ENCODE measurements around the gene LTBP4. TPM values are rescaled to one million over a fixed set of nuclear protein-coding genes. Genes with fewer than 3 reads are reported as not detected.

Gene LTBP4
- total RNA-seq, 4 donors from 2014 or later = 851 to 1,504 (median 1,156) TPM

- Histone ChIP-seq H3K27me3 (no peaks in the 10 kb centered on the region), H3K27ac (peak overlapping the region in 2 of 4 donors; percentile 45 to 91), H3K4me3 (no peak overlapping the region), H3K4me1 (peaks cover 0 to 73% (median 17%) of the 10 kb centered on the region in 4 donors), H3K36me3 (peaks cover 0 to 69% (median 9%) of the 10 kb centered on the region in 3 donors), H3K9me3 (no peaks in the 10 kb centered on the region)
- 71 to 94% methylated on average over 5 of the region's 5 CpGs for WGBS, 2 donors
- TF ChIP-seq POLR2A (IDR thresholded peaks at IDR 0.05) = no peak
- TF ChIP-seq EP300 (IDR thresholded peaks at IDR 0.05) = no peak
- no peak for TF ChIP-seq CTCF (IDR thresholded peaks at IDR 0.05)
- no peak for DNase-seq (ENCODE audit: low spot score in 2 of 2)
Measured at GRCh38 chr19:40616178-40616577, 15.0 kb downstream of the LTBP4 start.

- H3K36me3 ChIP-seq = peaks cover 0 to 69% (median 16%) of the 10 kb centered on the region in 3 donors
- DNase-seq (ENCODE audit: low spot score in 2 of 2) = no peak
- H3K9me3 ChIP-seq = no peaks in the 10 kb centered on the region
- TF ChIP-seq CTCF (IDR thresholded peaks at IDR 0.05) = no peak
- no peak for TF ChIP-seq EP300 (IDR thresholded peaks at IDR 0.05)
- TF ChIP-seq POLR2A (IDR thresholded peaks at IDR 0.05) = no peak
- peaks cover 0 to 65% (median 16%) of the 10 kb centered on the region in 4 donors for H3K4me1 ChIP-seq
- no peak overlapping the region for H3K4me3 ChIP-seq
- 86 to 88% methylated on average over 17 of the region's 17 CpGs for WGBS, 2 donors
- no peaks in the 10 kb centered on the region for H3K27me3 ChIP-seq
- peak overlapping the region in 1 of 4 donors; percentile 45 for H3K27ac ChIP-seq
Measured at GRCh38 chr19:40616941-40617340, 15.8 kb downstream of the LTBP4 start.

- H3K4me3 ChIP-seq = no peak overlapping the region
- H3K9me3 ChIP-seq = no peaks in the 10 kb centered on the region
- DNase-seq (ENCODE audit: low spot score in 2 of 2) = no peak
- no peaks in the 10 kb centered on the region for H3K27me3 ChIP-seq
- TF ChIP-seq EP300 (IDR thresholded peaks at IDR 0.05) (no peak), CTCF (IDR thresholded peaks at IDR 0.05) (no peak), POLR2A (IDR thresholded peaks at IDR 0.05) (no peak)
- 80 to 90% methylated on average over 4 of the region's 4 CpGs for WGBS, 2 donors
- no peak overlapping the region for H3K27ac ChIP-seq
- H3K4me1 ChIP-seq = peaks cover 0 to 63% (median 16%) of the 10 kb centered on the region in 4 donors
- H3K36me3 ChIP-seq = peaks cover 0 to 70% (median 24%) of the 10 kb centered on the region in 3 donors
Measured at GRCh38 chr19:40617961-40618360, 16.8 kb downstream of the LTBP4 start.

GRCh38 chr19:40619333-40620160 lies 18.4 kb downstream of the LTBP4 start:
- Histone ChIP-seq H3K9me3 (no peaks in the 10 kb centered on the region), H3K27ac (peak overlapping the region in 1 of 4 donors; percentile 3), H3K27me3 (no peaks in the 10 kb centered on the region), H3K4me1 (peaks cover 0 to 54% (median 10%) of the 10 kb centered on the region in 4 donors), H3K36me3 (peaks cover 0 to 80% (median 24%) of the 10 kb centered on the region in 3 donors), H3K4me3 (no peak overlapping the region)
- no peak for TF ChIP-seq POLR2A (IDR thresholded peaks at IDR 0.05)
- no peak for TF ChIP-seq CTCF (IDR thresholded peaks at IDR 0.05)
- TF ChIP-seq EP300 (IDR thresholded peaks at IDR 0.05) = no peak
- WGBS, 2 donors = 69 to 76% methylated on average over 10 to 11 of the region's 11 CpGs
- no peak for DNase-seq (ENCODE audit: low spot score in 2 of 2)

GRCh38 chr19:40620161-40620485 lies 19.0 kb downstream of the LTBP4 start:
- DNase-seq (ENCODE audit: low spot score in 2 of 2) = no peak
- peaks cover 0 to 84% (median 24%) of the 10 kb centered on the region in 3 donors for H3K36me3 ChIP-seq
- 93 to 94% methylated on average over 8 of the region's 8 CpGs for WGBS, 2 donors
- no peaks in the 10 kb centered on the region for H3K9me3 ChIP-seq
- H3K4me1 ChIP-seq = peaks cover 0 to 48% (median 7%) of the 10 kb centered on the region in 4 donors
- no peak for TF ChIP-seq CTCF (IDR thresholded peaks at IDR 0.05)
- no peak for TF ChIP-seq POLR2A (IDR thresholded peaks at IDR 0.05)
- no peak for TF ChIP-seq EP300 (IDR thresholded peaks at IDR 0.05)
- H3K27ac ChIP-seq = no peak overlapping the region
- H3K27me3 ChIP-seq = no peaks in the 10 kb centered on the region
- H3K4me3 ChIP-seq = no peak overlapping the region

Data from tibial nerve (tissue), 4 donors.